Myocyte (in vitro differentiated cells): ENCODE data around the gene JAGN1. TPM values are rescaled to one million over a fixed set of nuclear protein-coding genes. Genes with fewer than 3 reads are reported as not detected.
A peak's percentile ranks its signal among the peaks of the same experiment; 100 is the strongest.
"Not testable (repeated sequence)": the region's sequence is repeated elsewhere in the genome, so short reads cannot be mapped to it uniquely, and the experiment has no call there.

Experiments
- DNase-seq: peaks from one replicate; pipeline ENCODE4 v3.0.0-alpha.2; 2012; ENCODE audit warnings: low read depth
- polyA plus RNA-seq: library from polyadenylated mRNA; unstranded; fragments of >200 nt; gene quantifications from one replicate; pipeline ENCODE4 v1.2.1, GENCODE V29; 2012; ENCODE audit warnings: missing spikeins
- total RNA-seq: library from RNA; depleted of rRNA; stranded (reverse); fragments of >200 nt; gene quantifications from 2 replicates; pipeline ENCODE4 v1.2.3, GENCODE V29; 2014

JAGN1 gene
- total RNA-seq, result 41.4 and 50.5 TPM in 2 replicates
- 43.6 TPM for polyA plus RNA-seq

GRCh38 chr3:9890249-9891071 is at the start of gene JAGN1:
JAGN1 (plus strand) TSS chr3:9890610; CDS start chr3:9890723, 113 bp downstream.
- DNase-seq, result peak; percentile 92

GRCh38 chr3:9841015-9841414 is 49.4 kb upstream of the JAGN1 start:
- DNase-seq, result no peak

- peak; percentile 96 for DNase-seq
These were observed 46.5 kb upstream of the JAGN1 start, which contains the start of gene RPUSD3 for GRCh38 chr3:9843715-9844438. RPUSD3 (minus strand) TSS chr3:9844008; CDS start chr3:9843990, 18 bp downstream.

- no peak for DNase-seq
These were observed 44.2 kb upstream of the JAGN1 start for GRCh38 chr3:9846231-9846630.

GRCh38 chr3:9846931-9847488 is 43.4 kb upstream of the JAGN1 start:
- DNase-seq, result no peak

- DNase-seq, result not testable (repeated sequence)
These were observed 42.5 kb upstream of the JAGN1 start for GRCh38 chr3:9847870-9848269.

- peak; percentile 23 for DNase-seq
These were observed 41.5 kb upstream of the JAGN1 start for GRCh38 chr3:9848860-9849259.

GRCh38 chr3:9851383-9851782 is 39.0 kb upstream of the JAGN1 start:
- not testable (repeated sequence) for DNase-seq

- DNase-seq, result not testable (repeated sequence)
These were observed 38.5 kb upstream of the JAGN1 start for GRCh38 chr3:9851926-9852325.

GRCh38 chr3:9852528-9852927 is 37.9 kb upstream of the JAGN1 start:
- no peak for DNase-seq

GRCh38 chr3:9854291-9854940 is 36.0 kb upstream of the JAGN1 start:
- not testable (repeated sequence) for DNase-seq

- no peak for DNase-seq
These were observed 34.8 kb upstream of the JAGN1 start for GRCh38 chr3:9855594-9855993.

- DNase-seq, result no peak
These were observed 30.8 kb upstream of the JAGN1 start for GRCh38 chr3:9859530-9860025.

GRCh38 chr3:9861201-9861600 is 29.2 kb upstream of the JAGN1 start:
- DNase-seq, result no peak

GRCh38 chr3:9861626-9862130 is 28.7 kb upstream of the JAGN1 start:
- DNase-seq, result no peak

GRCh38 chr3:9862391-9863057 is 27.9 kb upstream of the JAGN1 start:
- DNase-seq, result peak; percentile 28

- DNase-seq, result no peak
These were observed 27.2 kb upstream of the JAGN1 start for GRCh38 chr3:9863058-9863772.

- DNase-seq, result peak; percentile 64
These were observed 26.0 kb upstream of the JAGN1 start for GRCh38 chr3:9864200-9864927.

- not testable (repeated sequence) for DNase-seq
These were observed 25.2 kb upstream of the JAGN1 start for GRCh38 chr3:9865125-9865637.
